GM12891 (cell line): ENCODE data around the gene GTF3C4.

ENCODE experiments used
- PAX5 ChIP-seq: IDR thresholded peaks from 2 replicates; pipeline ENCODE4 v1.6.1; 2011; ENCODE audit warnings: low read length, moderate library complexity, mild to moderate bottlenecking; ENCODE audit not compliant: insufficient read depth, severe bottlenecking
- POLR2A ChIP-seq: IDR thresholded peaks from 2 replicates; pipeline ENCODE4 v1.6.1; 2011; ENCODE audit warnings: low read depth, low read length, control low read depth
- POLR2AphosphoS5 ChIP-seq: IDR thresholded peaks from 2 replicates; pipeline ENCODE4 v1.6.1; 2011; ENCODE audit warnings: low read depth, low read length, control low read depth
- POU2F2 ChIP-seq: IDR thresholded peaks from 2 replicates; pipeline ENCODE4 v1.6.1; 2011; ENCODE audit warnings: low read depth, mild to moderate bottlenecking, control low read depth, low read length, moderate library complexity
- SPI1 ChIP-seq: IDR thresholded peaks from 2 replicates; pipeline ENCODE4 v1.6.1; 2011; ENCODE audit warnings: low read depth, low read length, control low read depth
- TAF1 ChIP-seq: IDR thresholded peaks from 2 replicates; pipeline ENCODE4 v1.6.1; 2011; ENCODE audit warnings: low read depth, low read length, control low read depth

DNA sequence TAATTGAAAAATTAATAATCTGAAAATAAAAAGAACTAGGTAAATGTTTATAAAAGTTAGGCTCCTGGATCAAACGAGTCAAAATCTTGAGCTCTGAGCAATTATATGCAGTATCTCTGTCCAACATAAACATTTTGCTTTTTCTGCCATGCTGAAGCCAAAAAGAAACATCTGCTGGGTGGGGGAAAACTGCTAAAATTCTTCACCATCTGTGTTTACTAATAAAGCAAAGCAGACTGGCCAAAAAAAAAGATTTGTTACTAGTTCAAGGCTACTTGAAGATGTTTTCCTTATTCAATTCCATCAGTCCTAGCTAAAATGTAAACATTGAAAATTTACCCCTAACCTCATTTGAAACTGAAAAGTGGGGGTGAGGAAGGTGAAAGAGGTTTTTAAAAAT, 29.7 kb downstream of the GTF3C4 start:
- TF ChIP-seq POLR2A: no peak
- TF ChIP-seq POLR2AphosphoS5: no peak
- no peak for TF ChIP-seq TAF1
- TF ChIP-seq SPI1: no peak
- TF ChIP-seq POU2F2: no peak
- TF ChIP-seq PAX5: no peak
